CD14-positive monocyte (primary cell): ENCODE data around the gene ARMH3. TPM values are rescaled to one million over a fixed set of nuclear protein-coding genes. Genes with fewer than 3 reads are reported as not detected.
A peak's percentile ranks its signal among the peaks of the same experiment; 100 is the strongest.

Experiments
- DNase-seq, 3 donors: peaks; one replicate each; pipeline ENCODE4 v3.0.0-alpha.2; 2011 to 2022
- H2AFZ ChIP-seq: 2 replicates; pipeline ENCODE4 v1.6.0; 2012; ENCODE audit warnings: mild to moderate bottlenecking, low read depth, low read length, inconsistent platforms; ENCODE audit not compliant: insufficient read depth, poor library complexity, severe bottlenecking
- H3K27ac ChIP-seq, 2 donors: 1 replicate in 1 of 2; 2 replicates in 1 of 2; pipeline ENCODE4 v1.5.1; 2012 to 2013; ENCODE audit warnings: low read length in 2 of 2, control low read depth in 1 of 2, inconsistent platforms in 1 of 2, low read depth in 1 of 2, mild to moderate bottlenecking in 1 of 2
- H3K27me3 ChIP-seq, 2 donors: one replicate each; pipeline versions ENCODE4 v1.6.0 to v1.6.1; 2011 to 2013; ENCODE audit warnings: low read length in 2 of 2; ENCODE audit not compliant: control insufficient read depth in 2 of 2, insufficient read depth in 2 of 2
- H3K36me3 ChIP-seq, 2 donors: replicated peaks in 1 of 2; 1 replicate in 1 of 2; 2 replicates in 1 of 2; pipeline versions ENCODE4 v1.5.1 to v1.6.1; 2012 to 2013; ENCODE audit warnings: low read length in 2 of 2, control low read depth in 1 of 2, inconsistent platforms in 1 of 2, mild to moderate bottlenecking in 1 of 2; ENCODE audit not compliant: insufficient read depth in 2 of 2, control insufficient read depth in 1 of 2
- H3K4me1 ChIP-seq, 2 donors: 1 replicate in 1 of 2; 2 replicates in 1 of 2; pipeline versions ENCODE4 v1.5.1 to v1.6.1; 2012 to 2013; ENCODE audit warnings: low read length in 2 of 2, control low read depth in 1 of 2, inconsistent platforms in 1 of 2, mild to moderate bottlenecking in 1 of 2, moderate library complexity in 1 of 2; ENCODE audit not compliant: insufficient read depth in 2 of 2, control insufficient read depth in 1 of 2
- H3K4me2 ChIP-seq: replicated peaks from 2 replicates; pipeline ENCODE3; 2012; ENCODE audit warnings: low read length, moderate library complexity, mild to moderate bottlenecking; ENCODE audit not compliant: poor library complexity, severe bottlenecking; ENCODE audit errors: extremely low read depth
- H3K4me3 ChIP-seq, 3 experiments: fragments of 200-600 bp in 1 of 3; sonication (generic) in 1 of 3; replicated peaks in 1 of 3; 1 replicate in 2 of 3; 2 replicates in 1 of 3; pipeline ENCODE4 v1.5.1; 2011 to 2013; ENCODE audit warnings: low read length in 3 of 3, mild to moderate bottlenecking in 3 of 3, control low read depth in 2 of 3, low read depth in 2 of 3, inconsistent platforms in 1 of 3, moderate library complexity in 1 of 3
- H3K79me2 ChIP-seq: 2 replicates; pipeline ENCODE4 v1.6.0; 2012; ENCODE audit warnings: mild to moderate bottlenecking, control low read depth, inconsistent platforms, low read length, moderate library complexity; ENCODE audit not compliant: insufficient read depth
- H3K9ac ChIP-seq: 2 replicates; pipeline ENCODE4 v1.6.0; 2017; ENCODE audit warnings: low read length, mild to moderate bottlenecking; ENCODE audit not compliant: insufficient read depth, poor library complexity, severe bottlenecking
- H3K9me3 ChIP-seq, 2 donors: replicated peaks in 1 of 2; 1 replicate in 1 of 2; 2 replicates in 1 of 2; pipeline versions ENCODE4 v1.5.1 to v1.6.1; 2012 to 2013; ENCODE audit warnings: low read length in 2 of 2, control low read depth in 1 of 2; ENCODE audit not compliant: control insufficient read depth in 1 of 2, insufficient read depth in 1 of 2
- H4K20me1 ChIP-seq: 2 replicates; pipeline ENCODE4 v1.6.0; 2012; ENCODE audit warnings: mild to moderate bottlenecking, low read length, control low read depth, moderate library complexity; ENCODE audit not compliant: insufficient read depth
- H3K27ac Mint-ChIP-seq, 7 donors: one replicate each; pipeline ENCODE4 v1.8.0; 2020; ENCODE audit warnings: mild to moderate bottlenecking in 7 of 7, mixed read lengths in 7 of 7, moderate library complexity in 6 of 7, inconsistent platforms in 2 of 7
- H3K27me3 Mint-ChIP-seq, 3 donors: one replicate each; pipeline ENCODE4 v1.8.0; 2021 to 2022; ENCODE audit warnings: low read depth in 3 of 3, mild to moderate bottlenecking in 3 of 3, mixed read lengths in 3 of 3, moderate library complexity in 3 of 3, inconsistent platforms in 1 of 3
- H3K36me3 Mint-ChIP-seq, 2 donors: one replicate each; pipeline ENCODE4 v1.8.0; 2020; ENCODE audit warnings: mixed read lengths in 2 of 2, inconsistent platforms in 1 of 2, mild to moderate bottlenecking in 1 of 2
- H3K4me1 Mint-ChIP-seq: one replicate; pipeline ENCODE4 v1.8.0; 2020; ENCODE audit warnings: mild to moderate bottlenecking, mixed read lengths
- H3K4me3 Mint-ChIP-seq, 2 donors: one replicate each; pipeline ENCODE4 v1.8.0; 2020; ENCODE audit warnings: mild to moderate bottlenecking in 2 of 2, mixed read lengths in 2 of 2, moderate library complexity in 1 of 2
- H3K9me3 Mint-ChIP-seq, 7 donors: one replicate each; pipeline ENCODE4 v1.8.0; 2020 to 2022; ENCODE audit warnings: mixed read lengths in 7 of 7, mild to moderate bottlenecking in 6 of 7, moderate library complexity in 6 of 7, inconsistent platforms in 2 of 7
- CTCF ChIP-seq: fragments of 200-600 bp; IDR thresholded peaks from one replicate; pipeline ENCODE4 v1.8.0; 2022; ENCODE audit warnings: antibody characterized with exemption, mild to moderate bottlenecking
- WGBS: methylation state at CpG from one replicate; pipeline ENCODE4 v1.1.5; 2013; ENCODE audit warnings: missing lambda C conversion rate; ENCODE audit not compliant: insufficient coverage; 5-methylcytosine and 5-hydroxymethylcytosine counted together
- intact Hi-C, 2 donors: fragments of 100-400 bp; cut with micrococcal nuclease; formaldehyde crosslinking; loops; one replicate each; pipeline versions ENCODE4 v1.15.0 to v1.15.1; 2023
- polyA plus RNA-seq, 3 donors: library from polyadenylated mRNA; depleted of rRNA in 1 of 3; unstranded in 2 of 3; stranded (reverse) in 1 of 3; fragments of 300-500 nt in 2 of 3; fragments of >200 nt in 1 of 3; fragmentation: Illumina TruSeq in 2 of 3; gene quantifications; 1 replicate in 2 of 3; 2 replicates in 1 of 3; pipeline ENCODE4 v1.2.3, GENCODE V29; 2012 to 2021

Gene ARMH3
- polyA plus RNA-seq, 3 donors = 20.4 to 26.3 (median 22.1) TPM

GRCh38 chr10:102069071-102069470 is 13.1 kb upstream of the ARMH3 start:
- H3K27ac Mint-ChIP-seq = peak overlapping the region; percentile 72 to 91 (median 88)
- Histone ChIP-seq H4K20me1 (peaks cover 44% of the 10 kb centered on the region), H3K4me3 (peak overlapping the region in 1 of 3 experiments; percentile 46), H3K36me3 (peaks cover 0 to 13% of the 10 kb centered on the region in 2 donors), H3K4me1 (peaks cover 50% of the 10 kb centered on the region in 2 donors), H2AFZ (peak overlapping the region; percentile 16), H3K79me2 (peaks cover 49% of the 10 kb centered on the region), H3K27ac (peak overlapping the region; percentile 66 to 87), H3K4me2 (peak overlapping the region; percentile 56), H3K27me3 (no peaks in the 10 kb centered on the region), H3K9ac (peak overlapping the region; percentile 26), H3K9me3 (no peaks in the 10 kb centered on the region)
- no peaks in the 10 kb centered on the region for H3K9me3 Mint-ChIP-seq
- H3K27me3 Mint-ChIP-seq = peaks cover 0 to 1% (median under 1%) of the 10 kb centered on the region in 3 donors
- intact Hi-C loops = loop anchor here in 1 of 2 donors (5.0 kb wide), 2 partner anchors 227 to 287 kb away; partner anchors contain the start of genes KCNIP2 and NPM3
- H3K36me3 Mint-ChIP-seq = peaks cover 2 to 12% of the 10 kb centered on the region in 2 donors
- H3K4me3 Mint-ChIP-seq = peak overlapping the region; percentile 20 to 63
- peak; percentile 55 to 79 (median 78) for DNase-seq
- no peak for TF ChIP-seq CTCF
- peaks cover 61% of the 10 kb centered on the region for H3K4me1 Mint-ChIP-seq

- no peak overlapping the region for H3K4me3 Mint-ChIP-seq
- H3K27ac ChIP-seq = peak overlapping the region; percentile 66 to 87
- H3K4me1 ChIP-seq = peaks cover 50% of the 10 kb centered on the region in 2 donors
- intact Hi-C loops = loop anchor here in 1 of 2 donors (5.0 kb wide), 2 partner anchors 226 to 286 kb away; partner anchors contain the start of genes KCNIP2 and NPM3
- WGBS = no CpG with 5 or more reads among the region's 1 CpG
- TF ChIP-seq CTCF = no peak
- H2AFZ ChIP-seq = no peak overlapping the region
- peaks cover 49% of the 10 kb centered on the region for H3K79me2 ChIP-seq
- H3K36me3 ChIP-seq = peaks cover 0 to 13% of the 10 kb centered on the region in 2 donors
- peak overlapping the region; percentile 26 for H3K9ac ChIP-seq
- no peaks in the 10 kb centered on the region for H3K9me3 ChIP-seq
- peak overlapping the region in 1 of 3 experiments; percentile 46 for H3K4me3 ChIP-seq
- peaks cover 2 to 12% of the 10 kb centered on the region in 2 donors for H3K36me3 Mint-ChIP-seq
- peak overlapping the region; percentile 56 for H3K4me2 ChIP-seq
- H3K27me3 Mint-ChIP-seq = peaks cover 0 to 1% (median 1%) of the 10 kb centered on the region in 3 donors
- no peak for DNase-seq
- peaks cover 62% of the 10 kb centered on the region for H3K4me1 Mint-ChIP-seq
- peak overlapping the region; percentile 69 to 91 (median 85) for H3K27ac Mint-ChIP-seq
- H3K27me3 ChIP-seq = no peaks in the 10 kb centered on the region
- H3K9me3 Mint-ChIP-seq = no peaks in the 10 kb centered on the region
- H4K20me1 ChIP-seq = peaks cover 44% of the 10 kb centered on the region
Observed at GRCh38 chr10:102068216-102068615, 12.2 kb upstream of the ARMH3 start.
